CD4-positive, alpha-beta T cell treated with Interleukin-6 for 4 hours (primary cell): ENCODE data around the gene ARID5A.
"Not testable (repeated sequence)": the region's sequence is repeated elsewhere in the genome, so short reads cannot be mapped to it uniquely, and the experiment has no call there.

Experiments used
- DNase-seq: peaks from one replicate; pipeline ENCODE4 v3.0.0-alpha.2; 2020; ENCODE audit warnings: mixed read lengths

ARID5A gene

GRCh38 chr2:96542357-96542977 is 5.9 kb downstream of the ARID5A start:
- no peak for DNase-seq

- DNase-seq: no peak
Measured at GRCh38 chr2:96546321-96546720, 9.8 kb downstream of the ARID5A start.

DNA sequence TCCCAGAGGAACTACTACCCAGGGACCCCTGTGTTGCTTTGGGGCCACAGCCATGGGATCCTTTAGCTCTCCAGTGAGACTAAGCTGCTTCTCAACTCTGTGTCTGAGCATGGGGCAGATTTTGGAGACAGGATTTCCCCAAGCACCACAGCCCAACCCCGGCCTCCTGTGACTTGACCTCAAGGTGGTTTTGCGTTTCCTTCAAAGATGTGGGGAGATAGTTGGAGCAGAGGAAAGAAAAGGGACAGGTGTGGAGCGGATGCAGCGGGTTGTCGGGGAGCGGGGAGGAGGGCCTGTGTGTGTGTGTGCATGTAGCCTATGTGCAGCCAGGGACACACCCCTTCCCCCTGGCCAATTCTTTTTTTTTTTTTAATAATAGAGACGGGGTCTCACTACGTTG is 10.2 kb downstream of the ARID5A start:
- DNase-seq: no peak

DNA sequence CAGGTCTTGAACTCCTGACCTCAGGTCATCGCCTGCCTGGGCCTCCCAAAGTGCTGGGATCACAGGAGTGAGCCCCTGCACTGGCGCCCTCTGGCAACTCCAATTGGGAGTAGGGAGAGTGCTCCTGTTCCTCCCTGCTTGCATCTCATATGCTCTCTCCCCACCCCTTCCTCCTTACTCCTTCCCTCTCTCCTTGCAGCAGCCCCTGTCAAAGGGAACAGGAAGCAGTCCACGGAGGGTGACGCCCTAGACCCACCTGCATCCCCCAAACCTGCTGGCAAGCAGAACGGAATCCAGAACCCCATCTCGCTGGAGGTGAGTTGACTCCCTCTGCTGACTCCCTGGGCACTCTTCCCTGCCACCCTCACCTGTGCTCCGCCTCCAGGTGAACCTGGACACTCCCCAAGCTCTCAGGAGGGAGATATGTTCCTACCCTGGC is 10.7 kb downstream of the ARID5A start:
- no peak for DNase-seq

DNA sequence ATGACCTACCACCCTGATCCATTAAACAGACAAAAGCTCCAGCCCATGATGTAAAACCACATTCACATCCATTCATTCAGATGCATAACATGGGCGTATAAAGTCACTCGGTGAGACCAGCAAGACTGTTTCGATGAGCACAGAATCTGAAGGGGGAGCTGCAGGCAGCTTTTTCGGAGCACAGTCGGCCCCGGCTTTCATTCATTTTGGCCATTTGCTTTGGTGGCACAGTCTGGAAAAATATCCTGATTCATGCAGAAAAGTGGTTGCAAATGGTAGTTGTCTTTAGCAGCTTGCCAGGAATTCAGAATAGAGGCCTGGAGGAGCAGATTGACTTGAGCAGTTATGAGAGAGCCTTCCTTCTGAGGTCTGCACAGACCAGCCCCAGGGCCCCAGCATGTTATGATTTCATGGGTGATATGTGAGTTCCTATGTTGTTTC is 11.2 kb downstream of the ARID5A start:
- no peak for DNase-seq

GRCh38 chr2:96548558-96549465 is 12.3 kb downstream of the ARID5A start:
- DNase-seq: no peak

DNA sequence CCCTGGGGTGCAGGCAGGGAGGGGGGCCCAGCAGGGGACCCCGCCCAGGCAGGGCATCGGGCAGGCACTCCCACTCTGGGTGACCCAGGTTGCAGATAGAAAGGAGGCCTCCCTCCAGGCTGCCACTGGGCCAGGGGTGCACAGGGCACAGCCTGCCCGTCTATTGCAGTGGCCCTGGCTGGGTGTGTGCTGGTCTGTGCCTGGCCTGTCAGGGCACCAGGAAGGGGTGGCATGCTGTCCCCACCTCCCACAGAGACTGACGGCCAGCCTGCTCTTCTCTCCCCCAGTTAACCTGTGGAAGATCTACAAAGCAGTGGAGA is 12.9 kb downstream of the ARID5A start:
- DNase-seq: no peak

DNA sequence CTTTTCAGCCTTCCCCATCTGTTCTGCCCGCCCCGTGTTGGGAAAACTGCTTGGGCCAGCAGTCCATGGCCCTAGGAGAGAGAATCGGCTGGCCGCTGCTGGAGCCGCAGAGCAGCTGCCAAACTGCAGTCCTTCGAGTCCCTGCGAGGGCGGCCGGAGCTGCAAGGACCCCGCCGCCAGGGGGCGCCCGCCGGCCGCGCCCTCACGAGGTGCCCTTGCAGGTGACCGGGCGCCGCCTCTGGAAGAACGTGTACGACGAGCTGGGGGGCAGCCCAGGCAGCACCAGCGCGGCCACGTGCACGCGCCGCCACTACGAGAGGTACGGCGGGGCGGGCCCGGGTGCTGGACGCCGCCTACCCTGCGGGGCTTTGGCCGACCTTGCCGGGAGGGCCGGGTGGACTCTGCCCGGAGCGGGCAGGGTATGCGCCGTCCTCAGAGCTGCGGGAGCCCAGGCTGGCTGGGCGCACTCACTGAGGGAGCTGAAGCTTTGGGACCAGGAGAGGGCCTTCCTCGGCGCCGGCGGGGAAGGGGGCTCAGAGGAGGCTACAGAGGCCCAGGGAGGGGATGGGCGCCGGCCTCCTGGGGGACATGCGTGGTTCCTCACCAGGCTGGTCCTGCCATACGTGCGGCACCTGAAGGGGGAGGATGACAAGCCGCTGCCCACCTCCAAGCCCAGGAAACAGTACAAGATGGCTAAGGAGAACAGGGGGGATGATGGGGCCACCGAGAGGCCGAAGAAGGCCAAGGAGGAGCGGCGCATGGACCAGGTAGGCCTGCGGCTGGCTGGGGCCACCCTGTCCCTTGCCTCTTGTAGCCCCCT is 13.6 kb downstream of the ARID5A start:
- DNase-seq: no peak

DNA sequence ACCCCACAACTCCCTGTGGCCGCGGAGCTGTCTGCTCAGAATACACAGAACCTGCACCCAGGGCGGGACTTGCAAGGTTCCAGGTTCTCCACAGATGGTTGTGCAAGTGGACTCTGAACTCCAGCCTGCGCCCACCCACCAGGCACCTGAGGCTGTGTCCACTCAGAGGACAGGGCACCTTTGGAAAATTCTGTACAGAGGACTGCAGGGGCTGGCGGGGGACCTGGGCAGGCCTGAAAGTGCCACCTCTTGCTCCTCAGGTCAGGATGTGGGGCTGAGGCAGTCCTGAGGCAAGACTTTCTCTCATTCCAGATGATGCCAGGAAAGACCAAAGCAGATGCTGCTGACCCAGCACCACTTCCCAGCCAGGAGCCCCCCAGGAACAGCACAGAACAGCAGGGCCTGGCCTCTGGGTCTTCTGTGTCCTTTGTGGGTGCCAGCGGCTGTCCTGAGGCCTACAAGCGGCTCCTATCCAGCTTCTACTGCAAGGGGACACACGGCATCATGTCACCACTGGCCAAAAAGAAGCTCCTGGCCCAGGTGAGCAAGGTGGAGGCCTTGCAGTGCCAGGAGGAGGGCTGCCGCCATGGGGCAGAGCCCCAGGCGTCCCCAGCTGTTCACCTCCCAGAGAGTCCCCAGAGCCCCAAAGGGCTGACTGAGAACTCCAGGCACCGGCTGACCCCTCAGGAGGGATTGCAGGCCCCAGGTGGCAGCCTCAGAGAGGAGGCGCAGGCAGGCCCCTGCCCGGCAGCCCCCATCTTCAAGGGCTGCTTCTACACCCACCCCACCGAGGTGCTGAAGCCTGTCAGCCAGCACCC is 14.4 kb downstream of the ARID5A start:
- DNase-seq: no peak

DNA sequence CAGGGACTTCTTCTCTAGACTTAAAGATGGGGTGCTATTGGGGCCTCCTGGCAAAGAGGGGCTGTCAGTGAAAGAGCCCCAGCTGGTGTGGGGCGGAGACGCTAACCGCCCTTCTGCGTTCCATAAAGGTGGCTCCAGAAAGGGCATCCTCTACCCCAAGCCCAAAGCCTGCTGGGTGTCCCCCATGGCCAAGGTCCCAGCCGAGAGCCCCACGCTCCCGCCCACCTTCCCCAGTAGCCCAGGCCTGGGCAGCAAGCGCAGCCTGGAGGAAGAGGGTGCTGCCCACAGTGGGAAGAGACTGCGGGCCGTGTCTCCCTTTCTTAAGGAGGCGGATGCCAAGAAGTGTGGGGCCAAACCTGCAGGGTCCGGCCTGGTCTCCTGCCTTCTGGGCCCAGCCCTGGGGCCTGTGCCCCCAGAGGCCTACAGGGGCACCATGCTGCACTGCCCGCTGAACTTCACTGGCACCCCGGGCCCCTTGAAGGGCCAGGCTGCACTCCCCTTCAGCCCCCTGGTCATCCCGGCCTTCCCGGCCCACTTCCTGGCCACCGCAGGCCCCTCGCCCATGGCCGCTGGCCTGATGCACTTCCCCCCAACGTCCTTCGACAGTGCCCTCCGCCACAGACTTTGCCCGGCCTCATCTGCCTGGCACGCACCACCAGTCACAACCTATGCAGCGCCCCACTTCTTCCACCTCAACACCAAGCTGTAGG is 15.2 kb downstream of the ARID5A start:
- no peak for DNase-seq

- DNase-seq: no peak
Measured at GRCh38 chr2:96552315-96553175, 16.0 kb downstream of the ARID5A start.

DNA sequence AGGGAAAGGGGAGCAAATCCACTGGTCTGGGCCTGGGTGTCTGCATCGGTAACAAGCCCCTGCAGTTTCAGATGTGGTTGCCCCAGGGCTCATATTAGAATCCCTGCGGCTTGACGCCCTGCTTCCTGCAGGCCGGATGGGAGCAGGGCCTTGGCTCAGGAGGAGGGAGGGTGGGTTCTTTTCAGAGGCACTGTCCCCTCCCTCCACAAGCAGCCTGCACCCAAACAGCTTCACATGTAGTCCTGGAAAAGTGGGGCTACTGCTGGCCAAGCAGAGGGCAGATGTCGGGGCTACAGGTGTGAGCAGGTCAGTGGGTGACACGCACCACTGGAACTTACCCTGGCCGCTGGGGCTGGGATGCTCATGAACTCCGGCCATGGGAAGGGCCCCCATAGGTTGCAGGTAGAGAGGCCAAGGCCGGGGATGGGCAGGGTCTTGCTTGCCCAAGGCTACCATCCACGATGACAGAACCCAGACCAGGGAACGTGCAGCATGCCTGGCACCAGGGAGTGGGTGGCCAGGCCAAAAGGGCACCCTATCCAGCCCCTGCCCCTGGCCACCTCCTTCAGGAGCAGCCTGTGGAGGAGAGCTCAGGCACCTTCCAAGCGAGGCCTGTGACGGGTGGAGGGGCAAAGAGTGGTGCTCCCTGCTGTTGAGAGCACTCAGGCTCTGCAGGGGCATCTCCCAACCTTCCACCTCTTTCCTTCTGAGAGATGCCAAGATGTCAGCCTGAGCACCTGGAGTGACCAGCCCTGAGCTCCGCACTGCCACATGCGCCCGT is 16.8 kb downstream of the ARID5A start:
- DNase-seq: no peak

GRCh38 chr2:96553957-96554292 is 17.4 kb downstream of the ARID5A start:
- DNase-seq: not testable (repeated sequence)

DNA sequence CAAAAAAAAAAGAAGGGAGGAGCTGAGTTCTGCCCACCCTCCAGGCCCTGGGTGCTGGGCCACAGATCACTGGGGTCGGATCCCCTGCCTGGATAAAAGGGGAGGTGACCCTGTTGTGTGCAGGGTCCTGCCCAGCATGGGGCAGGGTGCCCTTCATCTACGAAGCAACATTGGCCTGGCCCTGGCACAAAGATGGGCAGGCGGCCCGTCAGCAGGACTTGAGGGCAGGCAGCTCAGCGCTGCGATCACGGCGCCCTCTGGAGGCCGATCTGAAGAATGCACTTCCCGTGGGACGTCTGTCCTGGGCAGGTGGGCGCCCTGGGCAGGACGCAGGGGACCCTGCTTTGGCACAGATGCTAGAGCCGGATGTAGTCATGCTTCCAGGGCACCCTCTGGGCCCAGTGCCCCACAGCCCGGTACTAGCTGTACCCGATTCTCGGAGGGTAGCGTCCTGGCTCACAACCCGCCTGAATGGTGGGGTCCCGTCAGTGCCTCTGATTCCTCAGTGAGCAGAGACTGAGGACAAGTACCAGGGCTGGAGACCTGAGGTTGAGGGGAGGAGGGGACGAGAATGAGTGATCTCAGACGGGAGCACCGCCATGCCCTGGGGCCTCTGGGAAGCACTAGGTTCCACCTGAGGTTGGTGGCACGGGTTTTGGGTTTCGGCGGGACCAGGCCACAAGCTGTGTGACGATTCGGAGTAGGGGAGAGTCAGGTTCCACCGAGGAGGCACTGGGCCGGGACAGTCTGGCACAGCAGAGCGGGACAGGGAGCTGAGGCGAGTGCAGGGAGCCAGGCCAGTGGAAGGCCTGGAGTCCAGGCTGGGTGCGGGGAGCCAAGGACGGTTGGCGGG is 18.0 kb downstream of the ARID5A start:
- DNase-seq: peak; percentile 76

DNA sequence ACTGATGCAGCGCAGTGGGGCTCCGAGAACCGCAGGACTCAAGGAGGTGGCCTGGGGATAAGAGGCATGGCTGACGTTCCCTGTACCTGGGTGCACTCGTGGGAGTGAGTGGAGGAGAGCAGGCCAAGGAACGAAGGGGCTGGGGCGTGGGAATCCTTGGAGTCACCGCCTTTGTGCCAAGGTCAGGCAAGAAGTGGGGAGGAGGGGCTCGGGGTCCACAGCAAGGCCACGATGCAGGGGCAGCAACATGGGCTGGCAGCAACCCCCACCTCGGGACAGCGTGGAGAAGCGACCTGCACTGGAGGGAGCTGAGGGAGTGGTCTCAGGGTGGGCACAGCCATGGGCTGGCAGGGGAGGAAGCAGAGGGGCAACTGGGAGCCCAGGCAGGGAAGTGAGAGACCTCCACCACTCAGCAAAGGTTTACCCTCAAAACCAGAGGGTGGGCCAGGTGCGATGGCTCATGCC is 18.6 kb downstream of the ARID5A start:
- DNase-seq: no peak

- DNase-seq: peak; percentile 55
Measured at GRCh38 chr2:96556441-96557330, 20.1 kb downstream of the ARID5A start.

DNA sequence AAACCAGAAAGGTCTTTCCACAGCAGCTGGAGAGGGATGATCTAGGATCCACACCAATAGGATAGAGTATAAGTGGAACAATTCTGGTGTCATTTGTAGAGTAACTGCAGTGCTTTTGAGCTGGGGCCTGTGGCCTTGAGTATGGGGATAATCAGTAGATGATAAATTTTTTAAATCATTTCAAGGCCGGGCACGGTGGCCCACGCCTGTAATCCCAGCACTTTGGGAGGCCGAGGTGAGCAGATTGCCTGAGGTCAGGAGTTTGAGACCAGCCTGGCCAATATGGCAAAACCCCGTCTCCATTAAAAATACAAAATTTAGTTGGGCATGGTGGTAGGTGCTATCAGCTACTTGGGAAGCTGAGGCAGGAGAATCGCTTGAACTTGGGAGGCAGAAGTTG is 20.9 kb downstream of the ARID5A start:
- DNase-seq: not testable (repeated sequence)

DNA sequence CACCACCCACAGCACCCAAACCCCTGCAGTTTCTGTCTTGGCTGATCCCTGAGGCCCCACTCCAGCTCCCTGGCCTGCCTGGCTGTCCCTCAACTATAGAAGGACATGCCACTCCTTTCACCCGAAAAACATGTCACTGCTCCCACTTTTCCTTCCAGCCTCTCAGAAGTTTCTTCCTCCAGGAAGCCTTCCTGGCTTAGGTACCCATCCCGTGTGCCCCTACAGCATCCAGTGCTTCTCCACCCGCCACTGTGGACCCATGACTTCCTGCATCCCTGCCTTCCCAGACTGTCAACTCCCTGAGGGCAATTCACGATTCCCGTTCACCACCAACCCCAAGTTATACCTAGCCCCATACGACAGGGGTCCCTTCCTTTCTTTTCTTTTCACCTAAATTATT is 21.5 kb downstream of the ARID5A start:
- DNase-seq: no peak
